Measurements from ENCODE around the gene RCBTB2. TPM values are rescaled to one million over a fixed set of nuclear protein-coding genes. Genes with fewer than 3 reads are reported as not detected.

The RCBTB2 gene
- total and polyA plus RNA-seq, 3 donors from 2014 or later = 10.0 to 15.6 (median 12.2) TPM

DNA sequence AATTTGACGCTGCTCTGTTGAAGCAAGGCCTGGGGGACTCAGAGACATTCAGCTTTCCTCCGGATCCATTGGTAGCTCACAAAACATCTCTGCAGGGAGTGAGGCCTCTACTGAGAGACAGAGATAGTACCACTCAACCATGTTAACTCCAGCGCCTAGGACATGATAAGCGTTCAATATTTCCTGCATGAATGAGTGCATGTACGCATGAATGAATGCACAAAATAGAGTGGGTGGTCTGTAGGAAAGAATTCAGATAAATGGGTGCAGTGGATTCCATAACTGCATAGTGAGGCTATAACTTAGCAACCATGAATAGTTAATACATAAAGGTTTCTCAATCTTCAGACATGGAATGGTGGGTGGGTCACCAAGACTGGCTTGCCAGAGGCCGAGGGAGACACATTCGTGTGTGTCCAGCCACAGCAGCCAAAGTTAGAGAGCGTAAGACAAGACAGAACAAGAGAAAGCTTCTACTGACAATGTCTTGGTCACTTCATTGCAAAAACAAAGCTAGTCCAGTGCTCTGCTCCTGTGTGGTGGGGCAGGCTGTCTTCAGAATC lies 36.3 kb upstream of the RCBTB2 start:
- Histone ChIP-seq H3K27ac (peak overlapping the region in 1 of 2 donors; percentile 95), H3K4me3 (no peak overlapping the region), H3K9me3 (no peaks in the 10 kb centered on the region), H3K27me3 (no peaks in the 10 kb centered on the region), H3K36me3 (ENCODE audit: low read depth, missing control alignments) (no peaks in the 10 kb centered on the region), H3K4me1 (peaks cover 30% of the 10 kb centered on the region)
- no peak for DNase-seq
- TF ChIP-seq, protein P1, sequence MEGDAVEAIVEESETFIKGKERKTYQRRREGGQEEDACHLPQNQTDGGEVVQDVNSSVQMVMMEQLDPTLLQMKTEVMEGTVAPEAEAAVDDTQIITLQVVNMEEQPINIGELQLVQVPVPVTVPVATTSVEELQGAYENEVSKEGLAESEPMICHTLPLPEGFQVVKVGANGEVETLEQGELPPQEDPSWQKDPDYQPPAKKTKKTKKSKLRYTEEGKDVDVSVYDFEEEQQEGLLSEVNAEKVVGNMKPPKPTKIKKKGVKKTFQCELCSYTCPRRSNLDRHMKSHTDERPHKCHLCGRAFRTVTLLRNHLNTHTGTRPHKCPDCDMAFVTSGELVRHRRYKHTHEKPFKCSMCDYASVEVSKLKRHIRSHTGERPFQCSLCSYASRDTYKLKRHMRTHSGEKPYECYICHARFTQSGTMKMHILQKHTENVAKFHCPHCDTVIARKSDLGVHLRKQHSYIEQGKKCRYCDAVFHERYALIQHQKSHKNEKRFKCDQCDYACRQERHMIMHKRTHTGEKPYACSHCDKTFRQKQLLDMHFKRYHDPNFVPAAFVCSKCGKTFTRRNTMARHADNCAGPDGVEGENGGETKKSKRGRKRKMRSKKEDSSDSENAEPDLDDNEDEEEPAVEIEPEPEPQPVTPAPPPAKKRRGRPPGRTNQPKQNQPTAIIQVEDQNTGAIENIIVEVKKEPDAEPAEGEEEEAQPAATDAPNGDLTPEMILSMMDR (IDR thresholded peaks at IDR 0.05) = no peak
- no peak for TF ChIP-seq POLR2A (IDR thresholded peaks at IDR 0.05)
- 89 to 96% methylated on average over 8 of the region's 8 CpGs for WGBS, 2 donors
- intact Hi-C loops (cut with DNase I; ENCODE audit: low total_unique reads) = no loop called here

DNA sequence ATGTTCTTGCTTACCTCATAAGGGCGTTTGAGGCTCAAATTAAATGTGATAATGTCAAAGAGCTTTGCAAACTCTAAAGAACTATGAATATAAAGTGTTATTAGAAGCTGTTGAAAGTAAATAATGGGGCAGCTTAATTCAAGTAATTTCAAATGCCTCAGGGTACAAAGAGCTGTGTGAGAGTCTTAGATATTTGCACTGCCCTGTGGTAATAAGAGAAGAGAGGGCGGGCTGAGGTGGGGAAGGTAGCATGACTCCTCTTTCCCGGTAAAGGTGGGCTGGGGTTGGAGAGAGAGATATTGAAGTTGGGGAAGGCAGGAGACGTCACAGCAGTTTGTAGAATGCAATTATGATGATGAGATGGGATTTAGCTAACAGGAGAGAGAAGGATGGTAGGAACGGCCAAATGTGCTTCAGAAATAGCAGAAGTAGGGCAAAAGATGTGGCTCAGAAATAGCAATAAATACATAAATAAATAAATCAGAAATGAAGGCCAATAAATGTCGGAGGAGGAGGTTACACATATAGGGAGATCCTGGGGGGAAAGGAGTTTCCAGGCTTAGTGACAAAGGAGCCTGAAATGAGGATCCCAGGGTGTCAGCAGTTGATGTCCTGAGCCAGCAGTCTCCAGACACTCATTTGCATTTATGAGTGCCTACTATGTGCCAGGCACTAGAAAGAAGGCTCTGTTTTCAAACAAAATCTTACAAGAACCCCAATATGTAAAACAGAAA lies 35.7 kb upstream of the RCBTB2 start:
- no peaks in the 10 kb centered on the region for H3K36me3 ChIP-seq (ENCODE audit: low read depth, missing control alignments)
- intact Hi-C loops (cut with DNase I; ENCODE audit: low total_unique reads) = no loop called here
- peaks cover 30% of the 10 kb centered on the region for H3K4me1 ChIP-seq
- H3K9me3 ChIP-seq = no peaks in the 10 kb centered on the region
- 68 to 76% methylated on average over 6 of the region's 6 CpGs for WGBS, 2 donors
- peak overlapping the region; percentile 9 to 95 for H3K27ac ChIP-seq
- no peak overlapping the region for H3K4me3 ChIP-seq
- TF ChIP-seq, protein P1 (IDR thresholded peaks at IDR 0.05) = no peak
- DNase-seq = no peak
- no peaks in the 10 kb centered on the region for H3K27me3 ChIP-seq

DNA sequence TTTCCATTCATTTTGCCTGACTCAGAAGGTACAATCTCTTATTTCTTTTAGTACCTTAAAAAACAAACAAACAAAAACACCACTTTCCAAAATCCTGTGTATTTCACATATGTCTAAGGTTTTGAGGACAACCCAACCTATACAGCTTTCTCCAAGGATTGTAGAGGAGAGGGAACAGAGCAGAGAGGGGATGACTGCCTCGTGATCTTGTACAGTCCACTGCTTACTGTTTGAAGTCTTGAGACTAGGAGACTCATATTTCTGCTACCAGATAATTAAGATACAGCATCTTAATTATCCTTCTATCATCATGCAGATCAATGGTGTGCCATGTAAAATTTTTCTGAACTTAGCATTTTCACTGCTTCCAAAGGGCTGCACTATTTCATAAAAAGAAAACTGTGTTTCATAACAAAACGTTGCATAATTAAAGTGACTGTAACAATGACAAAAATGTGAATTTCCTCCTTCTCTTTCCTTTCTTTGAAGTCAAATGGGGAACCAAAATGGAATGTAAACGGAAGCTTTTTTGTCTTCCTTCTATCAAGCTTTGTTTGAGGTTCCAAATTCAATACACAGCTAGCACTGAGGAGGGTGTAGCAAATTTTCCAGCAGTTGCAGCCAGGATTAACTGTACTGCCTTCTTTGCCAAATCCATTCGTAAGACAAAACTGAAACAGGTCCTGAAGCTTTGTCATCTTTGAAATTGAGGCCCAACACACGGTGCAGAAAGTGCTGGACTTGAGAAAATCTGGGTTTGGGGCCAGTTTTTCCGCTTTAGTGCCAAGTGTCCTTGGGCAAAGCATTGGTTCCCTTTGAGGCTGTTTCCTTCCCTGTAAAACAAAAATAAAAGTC lies 34.9 kb upstream of the RCBTB2 start:
- intact Hi-C loops (cut with DNase I; ENCODE audit: low total_unique reads) = no loop called here
- no peak for TF ChIP-seq POLR2A (IDR thresholded peaks at IDR 0.05)
- TF ChIP-seq, protein P1 (IDR thresholded peaks at IDR 0.05) = no peak
- Histone ChIP-seq H3K4me1 (peaks cover 30% of the 10 kb centered on the region), H3K27ac (peak overlapping the region; percentile 9 to 95), H3K36me3 (ENCODE audit: low read depth, missing control alignments) (no peaks in the 10 kb centered on the region), H3K4me3 (no peak overlapping the region), H3K27me3 (no peaks in the 10 kb centered on the region), H3K9me3 (no peaks in the 10 kb centered on the region)
- DNase-seq = no peak
- 40% methylated on average over 6 of the region's 6 CpGs for WGBS, 2 donors

DNA sequence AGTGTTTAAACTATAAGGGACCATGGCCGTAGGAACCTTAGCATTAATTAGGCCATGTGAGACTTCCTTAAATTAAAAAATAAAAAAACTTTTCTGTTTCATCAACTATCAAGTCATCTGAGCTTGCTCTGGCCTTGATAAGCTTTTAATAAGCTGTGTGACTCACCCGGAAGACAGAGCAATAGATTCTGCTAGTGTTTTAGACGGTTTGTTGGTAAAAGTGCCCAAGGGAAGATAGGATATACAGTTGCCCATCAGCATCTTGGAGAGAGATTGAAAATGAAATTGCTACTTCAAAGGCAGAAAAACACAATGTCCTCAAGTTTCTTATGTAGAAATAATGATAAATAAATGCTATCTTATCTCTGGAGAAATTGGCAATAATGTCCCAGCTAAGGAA lies 31.2 kb upstream of the RCBTB2 start:
- 38 to 72% methylated on average over 3 of the region's 3 CpGs for WGBS, 2 donors

More for the DNA sequence above, 31.2 kb upstream of the RCBTB2 start:
- no peak overlapping the region for H3K4me3 ChIP-seq
- no peak for TF ChIP-seq POLR2A (IDR thresholded peaks at IDR 0.05)
- TF ChIP-seq, protein P1 (IDR thresholded peaks at IDR 0.05) = no peak
- DNase-seq = no peak
- peak overlapping the region; percentile 38 to 56 for H3K27ac ChIP-seq
- H3K9me3 ChIP-seq = no peaks in the 10 kb centered on the region
- intact Hi-C loops (cut with DNase I; ENCODE audit: low total_unique reads) = no loop called here
- no peaks in the 10 kb centered on the region for H3K27me3 ChIP-seq
- H3K36me3 ChIP-seq (ENCODE audit: low read depth, missing control alignments) = no peaks in the 10 kb centered on the region
- peaks cover 5% of the 10 kb centered on the region for H3K4me1 ChIP-seq

Data from testis (tissue), 3 donors.